Daoy (cell line): Measurements from ENCODE around the gene IFIH1. TPM values are rescaled to one million over a fixed set of nuclear protein-coding genes. Genes with fewer than 3 reads are reported as not detected.

Experiments
- total RNA-seq: library from RNA; depleted of rRNA; stranded (reverse); fragments of >200 nt; shearing (Covaris generic); gene quantifications from 2 replicates; pipeline ENCODE4 v1.2.3, GENCODE V29; 2014; rRNA removed

The IFIH1 gene
- total RNA-seq, 1 experiment from 2014 or later = 10.6 TPM

Other genes starting within 250 kb of the IFIH1 start
- gene DPP4, start 244.5 kb downstream of the IFIH1 start, total RNA-seq = 0.03 and 0.17 TPM in 2 replicates
- gene GCG, start 166.4 kb downstream of the IFIH1 start, total RNA-seq = not detected in 2 replicates
- gene FAP, start 75.2 kb downstream of the IFIH1 start, total RNA-seq = 6.9 and 10.1 TPM in 2 replicates
- 7.8 and 11.3 TPM in 2 replicates for gene GCA, start 25.4 kb upstream of the IFIH1 start, total RNA-seq